Right ventricle myocardium inferior (tissue), 1 donor: ENCODE data around the gene STK32B. TPM values are rescaled to one million over a fixed set of nuclear protein-coding genes. Genes with fewer than 3 reads are reported as not detected.

Experiments
- ATAC-seq: fragments of 200-7000 bp; cut with Tn5 transposase; one replicate; pipeline ENCODE4 v1.9.1; 2020; ENCODE audit warnings: mild to moderate bottlenecking, moderate library complexity
- DNase-seq: peaks from one replicate; pipeline ENCODE4 v3.0.0; 2021; ENCODE audit errors: missing footprints
- intact Hi-C: fragments of 100-400 bp; cut with DNase I; formaldehyde crosslinking; loops from one replicate; pipeline ENCODE4 v1.11.0; 2022
- total RNA-seq: library from RNA; stranded (reverse); fragmentation: NEBNext Ultra II Directional; extraction: Animal tissue kit (Norgen Biotek cat#: 25700); gene quantifications from one replicate; pipeline ENCODE4 v1.2.1, GENCODE V29; 2021
- donor health status: DM: no; HTN: yes; CAD: no; lungs with severe emphysema.

STK32B gene
- total RNA-seq, 1 donor from 2014 or later = 0.89 TPM

DNA sequence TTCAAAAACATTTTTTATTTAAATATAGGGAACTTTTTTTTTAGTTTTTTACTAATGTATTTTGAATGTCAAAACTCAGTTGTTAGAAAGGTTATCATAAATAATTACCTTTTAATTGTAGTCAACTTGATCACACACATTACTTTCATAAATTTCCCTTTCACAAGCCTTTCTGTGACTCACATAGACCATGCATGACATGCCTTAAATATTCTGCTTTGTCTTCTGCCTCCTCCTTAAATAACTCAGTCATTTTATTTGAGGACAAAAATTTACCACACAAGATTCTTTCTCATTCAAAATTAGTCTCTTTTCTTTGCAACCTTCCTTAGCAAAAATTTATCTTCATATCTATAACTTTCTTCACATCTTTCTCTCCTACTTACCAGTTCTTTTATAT is 437.1 kb downstream of the STK32B start:
- no peak for DNase-seq
- intact Hi-C loops = no loop called here
- ATAC-seq = no peak

DNA sequence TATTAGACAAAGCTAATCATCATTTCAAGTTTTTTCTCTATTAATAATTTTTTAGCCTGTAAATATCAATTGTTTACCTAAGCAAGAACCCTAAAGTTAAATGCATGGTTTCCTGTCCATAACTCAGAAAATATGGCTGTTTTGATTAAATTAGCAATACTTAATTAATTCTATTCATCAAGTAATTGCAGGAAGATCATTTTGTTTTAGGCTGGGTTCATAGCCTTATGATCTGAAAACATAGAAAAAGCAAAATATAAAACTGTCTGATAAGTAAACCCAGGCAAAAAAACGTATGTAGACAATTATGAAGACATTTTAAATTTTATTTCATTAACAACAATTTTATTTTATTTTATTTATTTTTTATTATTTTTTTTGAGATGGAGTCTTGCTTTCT is 438.0 kb downstream of the STK32B start:
- intact Hi-C loops = no loop called here
- no peak for DNase-seq
- ATAC-seq = no peak

DNA sequence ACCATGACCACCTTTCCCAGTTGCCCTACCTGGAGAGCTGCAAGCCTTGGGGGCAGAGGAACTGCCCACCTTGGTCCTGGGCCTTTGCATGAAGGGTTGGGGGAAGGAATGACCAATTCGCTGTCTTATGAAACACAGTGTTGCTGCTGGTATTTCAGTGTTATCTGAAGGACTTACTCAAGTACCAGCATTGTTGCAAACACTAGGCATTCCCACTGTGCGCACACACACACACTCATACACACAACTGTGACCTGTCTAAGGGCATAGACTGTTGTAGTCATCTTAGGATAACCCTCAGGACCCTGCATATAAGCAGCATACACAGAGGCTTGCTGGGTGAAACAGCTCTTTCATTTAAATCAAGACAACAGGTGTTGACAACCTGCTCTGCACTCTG is 446.2 kb downstream of the STK32B start:
- ATAC-seq = no peak
- intact Hi-C loops = no loop called here
- DNase-seq = no peak

DNA sequence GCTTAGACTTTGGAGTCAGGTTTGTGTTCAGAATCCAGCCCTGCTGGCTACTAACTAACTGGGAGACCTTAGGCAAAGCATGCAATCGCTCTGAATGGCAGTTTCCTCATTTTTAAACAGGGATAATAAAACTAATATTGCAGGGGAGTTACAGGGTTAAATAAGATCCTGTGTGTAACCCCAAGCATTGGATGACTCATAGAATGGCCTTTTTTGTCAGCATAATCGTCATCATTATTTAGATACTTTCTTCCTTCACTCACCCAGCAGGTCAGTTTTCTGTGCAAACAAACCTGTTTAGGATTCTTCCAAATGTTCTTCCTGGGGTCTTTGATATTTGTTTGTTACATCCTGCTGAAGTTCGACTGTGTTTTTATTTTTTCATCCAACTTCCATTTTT is 448.9 kb downstream of the STK32B start:
- no peak for DNase-seq
- intact Hi-C loops = no loop called here
- ATAC-seq = no peak

DNA sequence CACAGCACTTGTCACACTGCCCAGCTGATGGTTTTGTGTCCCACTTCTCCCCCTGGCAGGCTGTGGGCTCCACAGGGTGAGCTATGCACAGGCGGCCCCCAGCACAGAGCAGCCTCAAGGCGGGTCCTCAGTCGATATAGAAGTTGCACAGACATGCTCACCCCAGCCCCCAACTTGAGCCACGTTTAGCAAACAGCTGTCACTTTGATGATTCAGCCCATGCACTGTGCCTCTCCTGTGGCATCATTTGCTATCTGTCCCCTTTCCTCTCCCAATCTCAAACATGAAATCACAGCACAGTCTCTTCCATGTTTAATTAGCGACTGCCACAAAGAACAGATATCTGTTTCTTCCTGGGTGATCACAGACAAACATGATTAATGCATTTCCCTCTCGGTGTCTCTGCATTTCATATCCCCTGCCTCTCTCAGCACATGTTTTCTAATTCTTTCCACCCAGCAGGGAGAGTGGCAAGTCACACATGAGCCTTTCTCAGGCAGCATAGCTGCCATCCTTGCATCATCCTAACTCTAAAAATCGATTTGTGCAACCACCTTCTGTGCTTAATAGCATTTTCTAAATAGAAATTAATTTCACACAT is 452.2 kb downstream of the STK32B start:
- ATAC-seq (no peak), DNase-seq (no peak)
- intact Hi-C loops = no loop called here

DNA sequence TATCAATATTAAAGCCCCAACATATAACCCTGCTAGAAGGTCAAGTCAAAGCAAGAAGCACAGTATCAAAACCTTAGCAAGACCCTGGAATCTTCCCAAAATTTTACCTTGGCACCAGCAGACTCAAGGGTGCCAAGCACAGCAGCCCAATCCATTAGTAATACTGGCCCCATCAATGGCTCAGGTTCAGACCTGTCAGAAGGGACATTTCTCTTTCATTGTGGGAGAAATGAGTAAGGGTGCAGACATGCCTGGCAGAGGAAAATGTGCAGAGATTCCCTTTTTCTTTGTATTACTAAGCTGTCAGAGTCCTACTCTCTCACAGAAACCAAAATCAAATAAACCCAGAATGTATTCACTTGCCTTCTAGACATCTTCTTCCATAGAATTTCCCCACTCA is 453.2 kb downstream of the STK32B start:
- DNase-seq = no peak
- ATAC-seq = no peak
- intact Hi-C loops = no loop called here

DNA sequence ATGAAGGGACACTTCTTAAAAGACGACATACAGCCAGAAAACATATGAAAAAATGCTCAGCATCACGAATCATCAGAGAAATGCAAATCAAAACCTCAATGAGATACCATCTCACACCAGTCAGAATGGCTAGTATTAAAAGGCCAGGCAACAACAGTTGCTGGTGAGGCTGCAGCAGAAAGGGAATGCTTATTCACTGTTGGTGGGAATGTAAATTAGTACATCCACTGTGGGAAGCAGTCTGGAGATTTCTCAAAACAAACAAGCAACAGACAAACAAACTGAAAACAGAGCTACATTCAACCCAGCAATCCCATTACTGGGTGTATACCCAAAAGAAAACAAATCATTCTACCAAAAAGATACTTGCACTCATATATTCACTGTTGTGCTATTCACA is 459.2 kb downstream of the STK32B start:
- DNase-seq (no peak), ATAC-seq (no peak)
- intact Hi-C loops = no loop called here

DNA sequence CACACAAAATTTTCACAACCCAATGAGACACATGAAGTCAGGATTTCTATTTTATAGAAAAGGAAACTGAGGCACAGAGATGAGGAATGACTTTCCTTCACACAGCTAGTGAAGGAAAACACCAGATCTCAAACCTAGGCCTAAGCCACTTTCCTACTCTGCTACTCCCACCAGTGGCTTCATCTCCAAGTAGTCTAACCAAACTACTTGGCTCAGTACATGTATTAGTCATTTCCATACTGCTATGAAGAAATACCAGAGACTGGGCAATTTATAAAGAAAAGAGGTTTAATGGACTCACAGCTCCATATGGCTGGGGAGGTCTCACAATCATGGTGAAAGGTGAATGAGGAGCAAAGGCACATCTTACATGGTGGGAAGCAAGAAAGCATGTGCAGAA is 460.5 kb downstream of the STK32B start:
- intact Hi-C loops = no loop called here
- DNase-seq = no peak
- no peak for ATAC-seq

DNA sequence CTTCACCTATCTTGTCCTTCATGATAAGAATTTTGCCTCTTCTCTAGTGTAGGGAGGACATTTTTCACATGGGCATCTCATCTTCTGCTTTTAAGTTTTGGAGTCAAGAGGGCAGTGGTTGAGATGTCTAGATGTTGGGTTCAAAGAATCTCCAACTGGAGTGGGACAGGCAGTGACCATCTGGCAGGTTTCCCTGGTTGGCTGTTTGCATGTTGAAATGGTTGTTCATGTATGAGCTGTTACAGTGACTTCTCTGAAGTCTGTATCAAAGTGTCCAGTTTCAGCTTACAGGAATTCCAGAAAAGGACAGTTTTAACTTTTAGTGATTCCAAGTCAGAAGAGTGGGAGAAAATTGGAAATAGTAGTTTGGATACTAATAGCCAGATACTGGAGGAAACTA is 464.4 kb downstream of the STK32B start:
- ATAC-seq = no peak
- intact Hi-C loops = no loop called here
- no peak for DNase-seq

DNA sequence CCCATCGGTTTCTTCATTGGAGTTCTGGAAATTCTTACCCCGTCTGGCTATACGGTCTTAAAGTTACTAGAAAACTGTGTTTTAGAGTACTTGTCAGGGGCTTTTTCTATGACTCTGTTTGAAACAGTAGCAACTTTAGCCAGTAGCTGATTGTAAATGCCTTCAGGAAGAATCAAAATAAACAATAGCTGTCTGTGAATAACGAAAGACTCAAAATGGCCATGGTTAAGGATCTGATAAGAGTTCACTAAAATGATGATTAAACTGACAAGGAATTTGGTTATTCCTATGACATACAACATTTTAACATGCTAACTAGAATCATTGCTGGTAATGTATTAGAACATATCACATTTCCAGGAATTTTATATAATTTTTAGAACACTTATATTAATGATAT is 466.1 kb downstream of the STK32B start:
- no peak for ATAC-seq
- intact Hi-C loops = no loop called here

DNA sequence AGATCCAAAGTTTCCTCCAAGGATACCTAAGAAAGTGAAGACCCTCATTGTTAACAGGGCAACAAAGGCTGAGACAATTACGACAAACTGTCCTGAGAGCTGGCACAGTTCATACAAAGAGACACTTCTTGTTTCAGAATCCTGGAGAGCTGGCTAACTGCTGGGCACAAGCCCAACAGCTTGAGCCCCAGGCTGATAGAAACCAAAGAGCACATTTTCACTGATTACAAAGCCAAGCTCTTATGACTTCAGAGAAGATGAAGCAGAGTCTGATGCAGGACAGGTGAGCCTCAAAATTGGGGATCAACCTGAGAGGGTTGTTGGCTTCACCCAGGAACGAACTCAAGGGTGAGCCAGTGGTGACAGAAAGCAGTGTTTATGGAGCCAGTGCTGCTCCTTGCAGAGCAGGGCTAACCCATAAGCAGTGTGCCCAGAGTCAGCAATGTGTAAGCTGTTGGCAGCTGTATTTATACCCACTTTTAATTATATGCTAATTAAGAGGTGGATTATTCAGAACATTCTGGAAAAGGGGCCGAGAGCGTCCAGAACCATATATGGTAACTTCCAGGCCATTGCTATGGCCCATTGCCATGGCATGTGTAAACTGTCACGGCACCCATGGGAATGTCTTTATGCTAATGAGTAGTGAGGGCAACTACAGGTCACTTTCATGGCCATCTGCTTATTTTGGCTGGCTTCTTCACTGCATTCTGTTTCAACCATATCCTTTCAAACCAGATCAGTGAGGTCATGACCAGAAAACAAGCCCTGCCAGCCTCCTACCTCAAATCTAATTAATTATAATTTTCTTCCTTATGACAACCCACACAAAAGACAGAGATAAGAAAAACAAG is 473.4 kb downstream of the STK32B start:
- intact Hi-C loops = no loop called here
- ATAC-seq (peak; percentile 54), DNase-seq (no peak)

More for the DNA sequence above, 466.1 kb downstream of the STK32B start:
- DNase-seq = no peak

DNA sequence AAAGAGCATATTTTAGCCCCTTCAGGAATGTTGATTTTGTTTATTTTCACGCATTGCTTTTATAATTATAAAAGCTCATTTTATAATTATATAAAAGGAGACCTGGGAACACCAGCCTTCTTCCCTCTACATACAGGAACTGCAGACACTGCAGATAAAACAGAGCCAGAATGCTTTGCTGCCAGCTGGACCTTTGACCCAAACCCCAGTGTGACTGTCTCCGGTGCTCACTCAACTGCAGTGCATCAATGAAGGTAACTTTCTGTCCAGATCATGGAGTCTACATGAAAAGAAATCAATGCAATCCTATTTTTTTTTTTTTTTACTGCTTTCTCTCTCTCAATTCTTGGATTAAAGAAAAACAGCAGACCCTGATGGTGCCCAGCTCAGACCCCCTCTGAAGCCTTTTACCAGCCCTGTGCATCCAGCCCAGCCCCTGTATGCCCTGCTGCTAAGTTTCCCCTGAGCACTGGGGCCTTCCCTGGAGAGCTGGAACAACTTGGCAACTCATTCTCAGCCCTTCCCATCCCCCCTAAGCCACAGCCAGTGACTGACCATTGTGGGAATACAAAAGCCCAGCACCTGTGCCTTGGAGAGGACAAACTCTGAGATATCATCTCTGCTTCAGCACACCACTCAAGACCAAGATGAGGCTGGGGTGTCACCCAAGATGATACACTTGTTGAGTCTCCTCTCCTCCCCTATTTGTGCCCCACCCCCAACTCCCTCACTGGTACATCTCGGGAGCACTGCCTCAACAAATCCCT is 475.0 kb downstream of the STK32B start:
- DNase-seq (no peak), ATAC-seq (no peak)
- intact Hi-C loops = no loop called here

DNA sequence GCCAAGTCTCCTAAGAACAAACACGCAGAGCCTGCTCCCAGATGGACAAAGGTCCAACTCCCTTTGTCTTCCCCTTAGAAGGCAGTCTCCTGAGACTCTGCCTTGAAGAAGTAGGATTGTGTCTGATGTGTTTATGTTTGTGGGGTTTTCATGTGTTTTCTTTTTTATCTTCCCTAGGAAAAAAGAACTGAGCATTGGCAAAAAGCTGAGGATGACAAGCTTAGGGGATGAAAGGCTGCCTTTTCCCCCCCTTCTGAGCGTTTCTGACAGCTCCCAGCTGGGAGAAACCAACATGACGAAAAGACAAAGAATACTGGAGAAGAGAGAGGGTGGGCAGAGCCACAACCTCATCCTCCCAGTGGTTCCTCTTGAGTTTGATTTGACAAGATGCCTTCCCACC is 475.9 kb downstream of the STK32B start:
- intact Hi-C loops = no loop called here
- DNase-seq (no peak), ATAC-seq (no peak)

DNA sequence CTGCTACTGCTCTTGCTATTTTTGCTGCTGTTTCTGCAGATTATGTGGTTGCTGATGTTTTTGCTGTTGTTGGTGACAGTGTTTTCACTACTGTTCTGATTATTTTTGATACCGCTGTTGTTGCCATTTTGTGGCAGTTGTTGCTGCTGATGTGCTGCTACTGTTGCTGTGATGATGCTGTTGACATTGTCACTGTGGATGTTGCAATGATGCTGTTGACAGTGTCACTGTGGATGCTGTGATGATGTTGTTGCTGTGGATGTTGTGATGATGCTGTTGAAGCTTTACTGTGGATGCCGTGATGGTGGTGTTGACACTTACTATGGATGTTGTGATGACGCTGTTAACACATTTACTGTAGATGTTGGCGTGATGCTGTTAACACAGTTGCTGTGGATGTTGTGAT is 476.8 kb downstream of the STK32B start:
- DNase-seq = no peak
- intact Hi-C loops = no loop called here
- ATAC-seq = no peak

DNA sequence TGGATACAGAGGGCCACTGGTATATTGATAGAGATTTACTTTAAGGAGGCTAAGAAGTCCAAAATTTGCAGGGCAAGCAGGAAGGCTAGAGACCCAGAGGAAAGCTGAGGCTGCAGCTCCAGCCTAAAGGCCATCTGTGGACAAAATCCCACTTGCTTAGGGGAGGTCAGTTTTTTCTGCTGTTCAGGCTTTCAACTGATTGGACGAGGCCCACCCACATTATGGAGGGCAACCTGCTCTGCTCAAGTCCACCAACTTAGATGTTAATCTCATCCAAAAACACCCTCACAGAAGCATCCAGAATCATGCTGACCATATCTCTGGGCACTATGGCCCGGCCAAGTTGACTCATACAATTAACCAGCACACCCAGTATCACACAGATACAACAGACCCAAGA is 480.8 kb downstream of the STK32B start:
- intact Hi-C loops = no loop called here
- DNase-seq (no peak), ATAC-seq (no peak)

DNA sequence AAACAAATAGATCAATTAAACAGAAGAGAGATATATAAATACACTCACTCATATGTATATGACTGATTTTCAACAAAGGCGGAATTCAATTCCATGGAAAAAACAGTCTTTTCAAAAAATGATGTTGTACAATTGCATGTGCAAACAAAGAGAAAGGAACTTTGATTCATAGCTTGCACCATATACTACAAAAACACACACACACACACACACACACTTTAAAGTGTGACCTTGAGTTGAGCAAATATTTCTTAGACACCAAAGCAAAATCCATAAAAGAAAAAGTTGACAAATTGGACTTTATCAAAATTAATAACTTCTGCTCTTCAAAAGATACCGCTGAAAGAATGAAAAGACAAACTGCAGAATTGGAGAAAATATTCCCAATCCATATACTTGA is 488.3 kb downstream of the STK32B start:
- no peak for DNase-seq
- intact Hi-C loops = no loop called here
- no peak for ATAC-seq

DNA sequence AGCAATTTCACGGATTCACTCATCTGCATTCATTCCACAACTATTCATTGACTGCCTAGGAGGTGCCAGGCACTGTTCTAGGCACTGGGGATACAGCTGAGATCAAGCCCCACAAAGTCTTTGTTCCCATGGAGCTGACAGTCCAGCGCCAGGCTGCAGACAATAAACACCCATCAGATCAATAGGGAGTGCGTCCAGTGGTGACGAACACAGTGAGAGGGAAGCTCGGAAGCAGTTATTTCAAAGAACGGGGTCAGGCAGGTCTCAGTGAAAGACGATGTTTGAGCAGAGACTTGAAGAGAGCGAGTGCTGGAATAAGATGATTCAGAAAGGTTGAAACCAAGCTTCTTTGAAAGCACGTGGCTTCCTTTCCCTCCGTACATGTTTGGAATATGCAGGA is 489.9 kb downstream of the STK32B start:
- DNase-seq (no peak), ATAC-seq (no peak)
- intact Hi-C loops = no loop called here

DNA sequence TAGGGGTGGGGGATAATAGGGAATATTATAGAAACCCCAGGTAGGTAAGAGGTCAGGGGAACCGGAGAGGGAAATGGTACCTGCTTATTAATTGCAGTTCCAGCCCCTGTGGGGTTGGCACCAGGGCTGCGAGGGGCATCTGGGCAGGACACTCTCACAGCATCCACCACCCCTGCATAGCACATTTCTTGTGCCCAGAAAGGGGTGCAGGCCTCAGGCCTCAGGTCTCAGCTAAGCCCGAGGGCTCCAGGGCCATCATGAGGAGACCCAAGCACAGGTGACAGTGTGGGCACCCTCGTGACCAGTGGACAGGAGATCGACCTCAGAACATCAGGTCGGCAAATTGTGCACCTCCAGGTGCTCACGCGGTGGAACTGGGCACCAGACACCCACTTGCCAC is 492.4 kb downstream of the STK32B start:
- intact Hi-C loops = no loop called here
- DNase-seq = no peak
- no peak for ATAC-seq

DNA sequence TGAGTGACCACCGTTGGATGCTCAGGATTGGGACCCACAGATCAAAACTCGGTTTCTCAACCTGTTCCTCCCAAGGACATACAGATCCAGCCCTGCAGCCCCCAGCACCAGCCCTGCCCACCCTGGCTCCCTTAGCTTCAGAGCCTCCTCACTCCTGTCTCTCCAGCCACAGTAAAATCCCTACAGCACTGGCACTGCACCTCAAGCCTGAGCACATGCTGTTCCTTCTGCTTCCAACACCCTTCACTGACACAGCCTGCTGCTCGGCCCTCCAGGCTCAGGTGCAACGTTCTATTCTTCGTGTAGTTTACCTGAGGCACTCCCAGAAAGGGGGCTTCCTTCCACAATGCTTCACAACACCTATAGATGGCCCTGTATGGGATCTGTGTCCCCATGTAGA is 493.5 kb downstream of the STK32B start:
- DNase-seq (no peak), ATAC-seq (no peak)
- intact Hi-C loops = no loop called here

DNA sequence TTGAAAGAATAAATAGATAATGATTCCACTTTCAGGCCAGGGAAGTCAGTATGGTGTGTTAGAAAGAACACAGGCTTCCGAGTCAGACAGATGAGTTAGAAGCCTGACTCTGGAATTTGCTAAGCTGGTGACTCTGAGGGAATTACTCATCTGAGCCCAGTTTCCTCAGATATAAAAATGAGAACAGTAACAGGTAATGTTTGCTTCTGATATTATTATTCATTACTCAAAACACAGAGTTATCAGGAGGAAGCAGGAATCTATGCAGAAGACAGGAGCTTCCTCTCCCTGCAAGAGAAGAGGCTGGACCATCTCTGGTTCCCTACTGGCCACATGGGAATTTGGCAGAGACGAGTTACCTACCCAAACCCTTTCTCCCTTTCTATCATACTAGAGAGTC is 494.0 kb downstream of the STK32B start:
- DNase-seq (no peak), ATAC-seq (no peak)

More for the DNA sequence above, 494.0 kb downstream of the STK32B start:
- intact Hi-C loops = no loop called here
